Stimulated activated naive CD8-positive, alpha-beta T cell treated with anti-CD3 and anti-CD28 coated beads, Interleukin-15, Interleukin-2, amounts not matched to agents 100 ng/mL and 50 ng/mL, for 24 hours (primary cell): ENCODE data around the gene VASN.

Source experiments
- H3K27ac Mint-ChIP-seq: one replicate; pipeline ENCODE4 v1.8.0; 2021; ENCODE audit warnings: mild to moderate bottlenecking, mixed read lengths
- H3K27me3 Mint-ChIP-seq: one replicate; pipeline ENCODE4 v1.8.0; 2021; ENCODE audit warnings: mixed read lengths
- H3K36me3 Mint-ChIP-seq: one replicate; pipeline ENCODE4 v1.8.0; 2021; ENCODE audit warnings: low read depth, mixed read lengths
- H3K4me1 Mint-ChIP-seq: one replicate; pipeline ENCODE4 v1.8.0; 2021; ENCODE audit warnings: low read depth, mixed read lengths
- H3K4me3 Mint-ChIP-seq: one replicate; pipeline ENCODE4 v1.8.0; 2021; ENCODE audit warnings: mild to moderate bottlenecking, mixed read lengths
- H3K9me3 Mint-ChIP-seq: one replicate; pipeline ENCODE4 v1.8.0; 2021; ENCODE audit warnings: mixed read lengths

The VASN gene

DNA sequence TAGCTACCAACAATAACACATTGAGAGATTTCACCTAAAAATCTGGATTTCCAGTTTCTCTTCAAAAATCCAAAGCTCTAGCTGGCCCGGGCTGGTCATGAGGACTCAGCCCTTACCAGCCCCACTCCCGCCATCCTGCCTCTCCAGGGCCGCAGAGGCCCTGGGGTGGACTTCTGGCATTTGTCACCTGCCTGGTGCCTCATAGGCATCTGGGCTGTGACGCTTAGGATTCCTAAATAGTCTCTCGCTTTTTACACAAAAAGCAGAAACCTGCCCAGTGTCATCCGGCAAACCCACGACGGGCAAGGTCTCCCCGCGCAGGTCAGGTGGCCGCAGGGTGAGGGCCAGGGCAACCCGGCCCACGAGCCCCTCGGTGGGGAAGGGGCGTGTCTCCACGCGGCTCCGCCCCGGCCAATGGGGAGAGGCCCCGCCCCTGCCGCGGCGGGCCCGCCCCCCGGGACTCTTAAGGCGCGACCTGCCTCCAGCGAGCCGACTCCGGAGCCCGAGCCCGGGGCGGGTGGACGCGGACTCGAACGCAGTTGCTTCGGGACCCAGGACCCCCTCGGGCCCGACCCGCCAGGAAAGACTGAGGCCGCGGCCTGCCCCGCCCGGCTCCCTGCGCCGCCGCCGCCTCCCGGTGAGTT is at the start of gene VASN:
VASN (plus strand) TSS at position 492 of the 644 bp plus-strand sequence. CDS start 9,030 bp downstream, outside the sequence.
- H3K27me3 Mint-ChIP-seq, result no peaks in the 10 kb centered on the region
- H3K4me1 Mint-ChIP-seq, result no peaks in the 10 kb centered on the region
- H3K9me3 Mint-ChIP-seq, result no peaks in the 10 kb centered on the region
- H3K4me3 Mint-ChIP-seq, result peak within 1 kb of the TSS; percentile 76
- H3K36me3 Mint-ChIP-seq, result peaks cover 7% of the 10 kb centered on the region
- H3K27ac Mint-ChIP-seq, result no peak within 1 kb of the TSS

DNA sequence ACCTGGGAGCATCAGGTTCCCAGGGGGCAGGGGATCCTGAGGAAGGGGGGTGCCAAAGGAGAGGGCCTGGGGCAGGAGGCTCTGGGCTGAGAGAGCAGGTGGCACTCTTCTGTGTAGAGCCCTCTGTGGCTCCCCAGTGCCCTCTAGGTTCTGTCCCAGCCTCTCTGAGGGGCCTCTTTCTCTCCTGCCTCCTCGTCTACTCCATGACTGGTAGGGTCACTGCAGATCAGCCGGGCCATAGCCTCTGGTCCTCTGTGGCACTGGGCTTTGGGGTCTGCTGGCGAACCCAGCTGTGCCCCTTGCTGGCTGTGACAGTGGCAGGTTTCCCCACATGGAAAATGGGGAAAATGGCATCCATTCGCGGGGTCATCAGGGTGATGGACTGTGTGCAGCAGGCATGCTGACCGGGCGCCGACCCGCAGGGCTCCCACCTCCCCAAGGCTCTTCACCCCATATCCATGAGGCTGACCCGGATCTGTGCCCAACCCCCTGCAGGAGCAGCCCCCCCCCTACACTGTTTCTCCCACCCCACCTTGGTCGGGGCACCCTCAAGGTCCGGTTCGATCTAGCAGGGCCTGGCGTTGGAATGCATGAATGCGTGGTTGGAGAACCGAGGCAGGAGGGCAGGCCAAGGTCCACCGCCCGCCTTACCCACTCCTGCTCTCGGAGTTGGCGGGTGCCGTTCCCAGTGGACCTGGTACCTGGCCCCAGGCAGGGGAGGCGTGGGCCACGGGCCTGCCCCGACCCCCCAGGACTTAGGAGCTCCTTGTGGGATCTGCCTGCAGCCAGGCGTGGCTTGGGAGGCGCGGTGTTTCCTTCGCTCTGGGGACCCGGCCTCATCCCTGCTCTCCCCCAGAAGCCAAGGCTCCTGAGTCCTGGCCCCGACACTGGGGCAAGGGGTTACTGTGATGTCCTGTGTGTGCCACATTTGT is 49.3 kb upstream of the VASN start:
- Mint-ChIP-seq H3K4me1 (peaks cover 6% of the 10 kb centered on the region), H3K9me3 (no peaks in the 10 kb centered on the region), H3K4me3 (no peak overlapping the region)

DNA sequence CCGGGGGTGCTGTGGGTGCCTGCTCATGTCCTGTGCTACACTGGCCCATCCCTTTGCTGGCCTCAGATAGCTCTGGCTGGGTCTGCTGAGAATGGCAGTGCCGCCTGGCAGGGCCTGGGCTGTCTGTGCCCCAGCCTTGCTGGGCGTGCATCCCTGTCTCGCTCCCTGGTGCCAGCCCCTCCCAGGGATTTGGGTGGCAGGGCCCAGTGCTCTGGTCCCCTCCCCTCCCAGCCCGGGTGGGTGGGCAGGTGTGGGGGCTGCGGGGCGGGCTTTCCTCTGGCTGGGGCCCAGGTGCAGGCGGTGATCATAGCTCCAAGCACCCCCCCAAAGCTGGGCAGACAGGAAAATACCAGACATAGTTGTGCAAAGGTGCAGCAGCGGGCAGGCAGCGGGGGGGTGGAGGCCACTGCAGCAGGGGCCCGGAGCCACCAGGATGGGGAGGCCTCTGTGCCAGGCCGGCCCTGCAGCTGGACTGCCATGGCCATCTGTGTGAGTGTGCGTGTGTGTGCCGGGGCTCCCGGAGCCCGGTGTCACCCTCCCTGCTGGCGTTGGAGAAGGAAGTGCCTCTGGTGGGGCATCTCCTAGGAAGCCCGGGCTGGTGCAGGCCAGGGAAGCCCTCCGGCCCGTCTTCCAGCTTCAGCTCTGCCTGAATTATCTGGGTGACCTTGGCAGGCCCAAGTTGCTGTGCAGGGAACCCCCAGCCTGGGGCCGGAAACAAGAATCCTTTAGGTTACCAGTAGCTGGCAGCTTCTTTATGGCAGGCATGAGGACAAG is 48.4 kb upstream of the VASN start:
- no peak overlapping the region for H3K27ac Mint-ChIP-seq
- no peaks in the 10 kb centered on the region for H3K27me3 Mint-ChIP-seq
- H3K36me3 Mint-ChIP-seq, result no peaks in the 10 kb centered on the region
- peaks cover 6% of the 10 kb centered on the region for H3K4me1 Mint-ChIP-seq
- H3K4me3 Mint-ChIP-seq, result no peak overlapping the region
- H3K9me3 Mint-ChIP-seq, result no peaks in the 10 kb centered on the region

More for the DNA sequence above, 49.3 kb upstream of the VASN start:
- Mint-ChIP-seq H3K27ac (no peak overlapping the region), H3K36me3 (no peaks in the 10 kb centered on the region), H3K27me3 (peaks cover 3% of the 10 kb centered on the region)

DNA sequence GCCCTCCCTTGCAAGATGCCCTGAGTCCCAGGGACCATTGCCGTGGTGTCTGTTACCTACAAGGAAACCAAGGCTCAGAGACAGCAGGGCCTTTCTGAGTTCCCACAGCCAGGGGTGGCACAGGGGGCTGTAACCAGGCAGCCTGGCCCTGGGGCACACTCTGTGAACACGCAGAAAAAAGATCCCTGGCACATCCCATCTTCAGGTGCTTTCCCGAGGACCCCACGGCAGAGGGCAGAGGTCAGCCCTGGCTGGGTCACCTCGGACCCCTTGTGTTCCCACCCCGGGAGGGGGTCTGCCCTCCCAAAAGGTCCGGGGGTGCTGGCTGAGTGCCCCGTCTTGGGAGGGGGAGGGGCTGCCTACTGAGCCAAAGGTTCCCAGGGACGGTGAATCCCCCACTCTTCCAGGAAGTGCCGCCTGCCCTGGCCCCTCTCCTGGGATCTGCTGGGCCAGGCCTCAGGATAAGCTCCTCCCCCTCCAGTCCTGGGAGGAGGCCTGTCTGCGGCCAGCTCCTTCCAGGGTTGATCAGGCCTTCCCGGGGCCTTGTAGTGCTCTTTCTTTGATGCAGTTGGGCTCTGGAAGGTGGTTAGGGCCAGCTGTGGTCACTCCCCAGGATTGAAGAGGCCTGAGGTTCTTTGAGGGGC is 47.7 kb upstream of the VASN start:
- Mint-ChIP-seq H3K4me3 (no peak overlapping the region), H3K27me3 (no peaks in the 10 kb centered on the region), H3K9me3 (no peaks in the 10 kb centered on the region), H3K27ac (no peak overlapping the region), H3K36me3 (no peaks in the 10 kb centered on the region), H3K4me1 (peaks cover 6% of the 10 kb centered on the region)

DNA sequence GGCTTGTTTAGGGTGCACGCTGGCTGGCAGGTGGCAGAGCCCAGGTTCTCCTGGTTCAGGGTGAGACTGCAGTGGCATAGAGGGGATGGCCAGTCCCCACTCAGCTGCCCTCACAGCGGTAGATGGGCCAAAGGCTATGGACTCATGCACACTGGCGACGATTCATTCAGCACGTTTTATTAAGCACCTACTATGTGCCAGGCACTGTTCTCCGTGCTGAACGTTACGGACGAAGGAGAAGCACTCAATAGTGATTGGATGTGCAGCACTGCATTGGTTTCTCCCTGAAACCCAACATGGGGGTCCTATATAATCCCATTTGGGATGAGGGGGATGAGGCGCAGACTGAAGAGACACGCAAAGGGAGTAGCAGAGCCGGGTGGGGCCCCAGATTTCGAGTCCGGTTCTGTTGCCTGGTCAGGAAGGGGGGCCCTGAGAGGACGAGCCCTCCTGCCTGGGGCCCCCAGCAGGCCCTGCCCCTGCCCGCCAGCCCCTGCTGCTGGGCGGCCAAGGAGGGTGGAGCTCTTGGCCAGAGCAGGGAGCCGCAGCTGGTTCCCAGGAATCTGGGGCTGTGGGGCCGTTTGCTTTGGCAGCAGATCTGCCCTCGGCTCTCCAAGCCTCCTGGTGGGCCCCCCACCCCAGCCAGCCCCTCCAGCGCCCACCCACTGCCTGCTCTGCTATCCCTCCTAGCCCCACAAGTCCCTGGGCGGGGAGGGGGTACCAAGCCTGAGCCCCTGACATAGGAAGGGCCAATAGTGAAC is 47.0 kb upstream of the VASN start:
- Mint-ChIP-seq H3K9me3 (no peaks in the 10 kb centered on the region), H3K36me3 (no peaks in the 10 kb centered on the region), H3K4me1 (no peaks in the 10 kb centered on the region), H3K27me3 (no peaks in the 10 kb centered on the region), H3K4me3 (no peak overlapping the region), H3K27ac (no peak overlapping the region)

DNA sequence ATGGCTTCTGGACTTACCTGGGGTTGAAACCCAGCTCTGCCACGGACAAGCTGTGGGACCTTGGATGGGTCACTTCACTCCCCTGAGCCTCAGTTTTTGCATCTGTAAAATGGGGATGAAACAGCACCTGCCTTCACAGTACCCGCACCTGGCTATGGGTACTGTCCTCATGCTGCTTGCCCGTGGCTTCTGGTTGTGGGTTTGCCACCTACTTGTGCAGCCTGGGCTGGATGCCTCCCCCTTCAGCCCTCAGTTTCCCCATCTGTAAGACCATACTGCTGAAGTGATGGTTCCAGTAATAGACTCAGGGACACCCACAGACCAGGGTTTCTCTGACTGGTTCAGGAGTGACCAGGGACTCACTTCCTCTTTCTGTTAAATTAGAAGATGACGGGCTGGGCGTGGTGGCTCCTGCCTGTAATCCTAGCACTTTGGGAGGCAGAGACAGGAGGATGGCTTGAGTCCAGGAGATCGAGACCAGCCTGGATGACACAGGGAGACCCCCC is 46.3 kb upstream of the VASN start:
- Mint-ChIP-seq H3K27me3 (no peaks in the 10 kb centered on the region), H3K27ac (no peak overlapping the region), H3K4me1 (no peaks in the 10 kb centered on the region), H3K4me3 (no peak overlapping the region), H3K9me3 (no peaks in the 10 kb centered on the region), H3K36me3 (no peaks in the 10 kb centered on the region)

DNA sequence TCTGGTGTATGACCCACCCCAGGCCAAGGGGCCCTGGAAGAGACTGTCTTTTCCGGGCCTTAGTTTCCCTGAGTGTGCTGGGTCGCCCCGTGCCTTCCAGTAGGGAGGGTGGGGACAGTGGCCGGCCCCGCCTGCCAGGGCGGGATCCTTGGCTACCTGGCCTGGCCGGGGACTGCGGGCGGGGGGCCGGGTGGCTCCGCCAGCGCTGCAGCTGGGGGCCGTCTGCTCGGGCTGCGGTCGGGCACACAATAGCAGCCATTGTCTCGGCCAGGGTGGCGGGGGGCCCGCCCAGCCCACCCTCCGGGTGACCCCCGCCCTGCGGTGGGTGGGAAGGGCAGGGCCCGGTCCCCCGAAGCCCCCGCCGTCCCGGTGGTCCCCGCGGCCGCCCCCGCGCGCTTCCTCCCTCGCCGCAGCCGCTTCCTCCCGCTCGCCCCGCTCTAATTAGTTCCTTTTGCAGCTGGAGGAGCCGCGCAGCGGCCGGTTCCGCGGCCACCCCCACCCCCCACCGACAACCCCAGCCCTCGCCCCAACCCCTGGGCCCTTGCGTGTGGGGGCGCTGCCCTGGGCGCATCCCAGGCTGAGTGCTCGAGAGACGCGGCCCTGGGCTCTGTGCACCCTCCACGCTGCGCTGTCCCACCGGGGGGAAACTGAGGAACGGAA is 44.1 kb upstream of the VASN start:
- no peak overlapping the region for H3K4me3 Mint-ChIP-seq
- no peaks in the 10 kb centered on the region for H3K4me1 Mint-ChIP-seq
- H3K9me3 Mint-ChIP-seq, result no peaks in the 10 kb centered on the region
- H3K36me3 Mint-ChIP-seq, result no peaks in the 10 kb centered on the region
- H3K27me3 Mint-ChIP-seq, result no peaks in the 10 kb centered on the region
- no peak overlapping the region for H3K27ac Mint-ChIP-seq

DNA sequence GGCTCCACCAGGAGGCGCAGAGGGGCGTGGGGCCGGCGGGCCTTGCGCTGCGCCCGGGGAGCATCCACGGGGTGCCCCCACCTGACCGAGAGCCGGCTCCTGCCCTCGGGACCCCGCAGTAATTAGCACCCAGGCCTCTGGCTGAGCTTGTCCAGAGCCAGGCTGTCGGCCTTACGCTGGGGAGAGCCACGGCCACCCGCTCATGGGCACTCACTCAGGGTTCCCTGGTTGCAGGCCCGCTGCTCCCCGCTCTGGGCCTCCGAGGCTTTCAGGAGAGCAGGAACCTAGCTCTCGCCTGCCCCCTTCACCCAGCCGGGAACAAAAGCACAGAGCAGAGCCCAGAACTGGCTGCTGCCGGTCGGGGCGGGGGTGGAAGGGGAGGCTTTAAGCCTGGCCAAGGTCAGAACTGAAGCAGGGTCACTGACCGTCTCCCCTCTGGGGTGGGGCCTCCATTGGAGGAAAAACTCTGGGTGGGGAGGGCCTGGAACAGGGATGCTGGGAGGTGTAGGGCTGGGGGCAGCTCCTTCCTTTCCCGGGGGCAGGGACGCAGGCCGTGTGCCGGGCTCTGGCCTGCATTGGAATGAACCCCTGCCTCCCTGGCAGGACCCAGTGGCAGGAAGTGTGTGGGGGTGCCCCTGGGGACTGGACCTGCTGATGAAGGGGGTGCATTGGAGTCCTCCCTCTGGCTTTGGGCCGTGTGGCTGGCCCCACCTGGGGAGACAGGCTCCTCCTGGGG is 43.4 kb upstream of the VASN start:
- Mint-ChIP-seq H3K27ac (no peak overlapping the region), H3K9me3 (no peaks in the 10 kb centered on the region), H3K27me3 (no peaks in the 10 kb centered on the region), H3K36me3 (no peaks in the 10 kb centered on the region), H3K4me1 (no peaks in the 10 kb centered on the region), H3K4me3 (no peak overlapping the region)

DNA sequence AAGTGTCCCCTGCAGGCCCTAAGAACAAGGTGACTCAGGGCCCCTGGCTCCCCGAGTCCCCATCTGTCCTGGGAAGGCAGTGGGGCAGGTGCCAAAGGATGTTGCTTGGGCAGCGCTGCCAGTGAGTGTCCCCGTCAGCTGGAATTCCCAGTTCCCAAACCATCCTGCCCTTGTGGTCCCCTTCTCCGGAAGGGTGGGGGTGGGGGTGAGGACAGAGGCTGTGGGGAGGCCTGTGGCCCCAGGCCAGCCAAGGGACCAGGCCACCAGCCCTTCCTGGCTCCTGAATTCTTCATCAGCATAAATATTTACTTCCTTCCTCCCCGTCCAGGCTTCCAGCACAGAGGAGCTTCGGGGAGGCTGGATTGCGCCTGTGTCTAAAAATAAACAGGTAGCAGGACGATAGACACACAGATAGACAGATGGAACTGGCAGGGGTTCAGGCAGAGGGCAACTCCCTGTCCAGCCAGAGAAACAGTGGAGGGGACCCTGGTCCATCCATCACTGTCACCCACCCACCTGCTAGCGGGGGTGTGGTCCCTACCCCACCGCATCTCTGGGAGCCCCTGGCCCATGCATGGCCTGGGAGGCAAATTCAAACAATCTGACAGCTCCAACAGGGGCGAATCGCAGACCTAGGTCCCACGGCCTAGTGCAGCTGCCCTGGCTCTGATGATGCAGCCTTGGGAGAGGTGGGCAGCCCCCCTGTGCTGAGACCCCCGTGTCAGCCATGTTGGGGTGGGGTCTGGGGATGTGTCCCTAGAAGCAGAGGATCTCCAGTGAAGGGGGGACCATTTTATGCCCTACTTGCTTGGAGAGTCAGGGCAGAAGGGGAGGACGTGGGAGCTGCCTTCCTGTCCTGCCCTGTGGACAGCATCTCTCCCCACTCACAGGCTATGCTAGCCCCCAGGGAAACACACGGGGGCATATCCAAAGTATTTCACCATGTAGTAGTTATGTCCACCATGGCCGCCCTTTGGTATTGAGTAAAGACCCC is 42.6 kb upstream of the VASN start:
- H3K27ac Mint-ChIP-seq, result no peak overlapping the region
- no peaks in the 10 kb centered on the region for H3K36me3 Mint-ChIP-seq
- H3K4me3 Mint-ChIP-seq, result no peak overlapping the region
- H3K27me3 Mint-ChIP-seq, result no peaks in the 10 kb centered on the region
- no peaks in the 10 kb centered on the region for H3K4me1 Mint-ChIP-seq
- H3K9me3 Mint-ChIP-seq, result no peaks in the 10 kb centered on the region

DNA sequence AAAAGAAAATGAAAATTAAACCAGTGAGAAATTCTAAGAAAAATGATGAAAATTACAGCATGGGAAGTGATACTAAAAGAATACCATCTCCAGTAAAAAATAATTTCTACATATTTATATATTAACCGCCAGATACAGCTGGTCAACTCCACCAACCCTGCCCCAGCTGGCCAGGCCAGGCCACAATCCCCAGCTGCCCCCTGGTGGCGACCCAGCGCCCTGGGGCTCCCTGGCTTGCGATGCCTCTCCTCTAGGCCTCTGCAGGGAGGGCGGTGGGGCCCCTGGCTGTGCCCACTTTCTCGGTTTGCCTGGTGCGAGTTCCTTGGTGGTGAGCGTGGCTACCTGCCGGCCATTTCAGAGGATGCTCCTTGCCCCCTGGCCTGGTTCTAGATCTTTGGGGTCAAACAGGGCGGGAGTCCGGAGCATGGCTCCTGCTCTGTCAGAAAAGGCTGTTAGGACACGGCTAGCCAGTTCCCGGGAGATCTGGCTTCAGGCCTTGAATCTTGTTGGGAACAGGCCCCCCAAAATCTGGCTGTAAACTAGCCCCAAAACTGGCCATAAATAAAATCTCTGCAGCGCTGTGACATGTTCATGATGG is 41.3 kb upstream of the VASN start:
- Mint-ChIP-seq H3K27ac (no peak overlapping the region), H3K4me1 (no peaks in the 10 kb centered on the region), H3K36me3 (no peaks in the 10 kb centered on the region), H3K9me3 (no peaks in the 10 kb centered on the region), H3K27me3 (no peaks in the 10 kb centered on the region), H3K4me3 (no peak overlapping the region)

DNA sequence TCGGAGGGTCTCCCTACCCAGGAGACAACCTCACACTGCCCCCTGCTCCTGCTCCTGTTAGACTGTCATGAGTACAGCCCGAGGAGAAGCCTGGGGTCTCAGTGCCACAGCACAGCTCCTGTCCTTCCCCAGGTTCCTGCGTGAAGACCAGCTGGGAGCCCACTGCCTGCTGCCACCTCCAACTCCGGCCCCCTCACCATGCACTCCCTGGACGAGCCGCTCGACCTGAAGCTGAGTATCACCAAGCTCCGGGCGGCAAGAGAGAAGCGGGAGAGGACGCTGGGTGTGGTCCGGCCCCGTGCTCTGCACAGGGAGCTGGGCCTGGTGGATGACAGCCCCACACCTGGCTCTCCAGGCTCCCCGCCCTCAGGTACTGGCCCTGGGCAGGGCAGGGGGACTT is 39.6 kb upstream of the VASN start:
- H3K36me3 Mint-ChIP-seq, result no peaks in the 10 kb centered on the region
- H3K4me3 Mint-ChIP-seq, result no peak overlapping the region
- H3K27ac Mint-ChIP-seq, result no peak overlapping the region

More for the DNA sequence above, 39.6 kb upstream of the VASN start:
- Mint-ChIP-seq H3K4me1 (no peaks in the 10 kb centered on the region), H3K9me3 (no peaks in the 10 kb centered on the region), H3K27me3 (no peaks in the 10 kb centered on the region)
